RWPE1 (cell line): ENCODE data around the gene MIER1.

Experiments
- CTCF ChIA-PET: fragments of 350-600 bp; sonication (Branson Sonifier 250); formaldehyde crosslinking; extraction: SDS; loops from one replicate; lab custom pipeline; 2021; lab: Yijun Ruan, JAX
- POLR2A ChIA-PET: fragments of 400-600 bp; formaldehyde crosslinking; extraction: SDS; loops from one replicate; lab custom pipeline; 2020; ENCODE audit warnings: antibody characterized with exemption; ENCODE audit not compliant: low non-redundant PET; lab: Yijun Ruan, JAX
- DNase-seq: peaks from one replicate; pipeline ENCODE4 v3.0.0; 2012; ENCODE audit warnings: low spot score
- H3K27ac ChIP-seq: fragments of 450-650 bp; 2 replicates; pipeline ENCODE4 v1.5.1; 2017
- TF ChIP-seq, protein P1 (sequence below): fragments of 450-650 bp; conservative IDR thresholded peaks from 2 replicates; pipeline ENCODE4 v1.5.1; 2017; ENCODE audit warnings: low read depth, mild to moderate bottlenecking

Gene MIER1

DNA sequence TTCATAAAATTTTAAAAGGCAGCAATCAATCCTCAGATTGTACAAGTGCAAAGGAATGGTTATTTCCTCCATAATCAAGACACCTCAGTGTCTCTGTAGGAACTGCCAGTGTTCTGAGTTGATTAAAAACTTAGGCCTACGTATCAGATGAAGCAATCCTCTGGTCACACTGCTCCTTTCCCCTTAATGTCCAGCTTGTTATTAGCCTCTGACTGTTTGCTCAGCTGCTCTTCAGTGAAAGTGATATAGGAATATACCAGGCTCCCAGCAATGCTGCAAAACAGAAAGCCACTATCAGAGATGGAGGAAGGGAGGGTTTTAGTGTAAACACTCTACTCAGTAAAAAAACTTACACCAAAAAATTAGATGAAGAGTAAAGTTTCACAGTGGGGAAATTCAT, 79.4 kb downstream of the MIER1 start:
- no peak for DNase-seq
- H3K27ac ChIP-seq = no peak overlapping the region
- CTCF ChIA-PET = interaction anchor here (2.1 to 2.8 kb wide), 2 partner anchors 8 to 144 kb away, joined by 6 to 12 read pairs; no protein-coding TSS in a partner anchor
- TF ChIP-seq, protein P1, sequence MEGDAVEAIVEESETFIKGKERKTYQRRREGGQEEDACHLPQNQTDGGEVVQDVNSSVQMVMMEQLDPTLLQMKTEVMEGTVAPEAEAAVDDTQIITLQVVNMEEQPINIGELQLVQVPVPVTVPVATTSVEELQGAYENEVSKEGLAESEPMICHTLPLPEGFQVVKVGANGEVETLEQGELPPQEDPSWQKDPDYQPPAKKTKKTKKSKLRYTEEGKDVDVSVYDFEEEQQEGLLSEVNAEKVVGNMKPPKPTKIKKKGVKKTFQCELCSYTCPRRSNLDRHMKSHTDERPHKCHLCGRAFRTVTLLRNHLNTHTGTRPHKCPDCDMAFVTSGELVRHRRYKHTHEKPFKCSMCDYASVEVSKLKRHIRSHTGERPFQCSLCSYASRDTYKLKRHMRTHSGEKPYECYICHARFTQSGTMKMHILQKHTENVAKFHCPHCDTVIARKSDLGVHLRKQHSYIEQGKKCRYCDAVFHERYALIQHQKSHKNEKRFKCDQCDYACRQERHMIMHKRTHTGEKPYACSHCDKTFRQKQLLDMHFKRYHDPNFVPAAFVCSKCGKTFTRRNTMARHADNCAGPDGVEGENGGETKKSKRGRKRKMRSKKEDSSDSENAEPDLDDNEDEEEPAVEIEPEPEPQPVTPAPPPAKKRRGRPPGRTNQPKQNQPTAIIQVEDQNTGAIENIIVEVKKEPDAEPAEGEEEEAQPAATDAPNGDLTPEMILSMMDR = no peak
- POLR2A ChIA-PET = interaction anchor here (1.0 kb wide), 1 partner anchor 16 kb away, joined by 3 read pairs; no protein-coding TSS in a partner anchor

DNA sequence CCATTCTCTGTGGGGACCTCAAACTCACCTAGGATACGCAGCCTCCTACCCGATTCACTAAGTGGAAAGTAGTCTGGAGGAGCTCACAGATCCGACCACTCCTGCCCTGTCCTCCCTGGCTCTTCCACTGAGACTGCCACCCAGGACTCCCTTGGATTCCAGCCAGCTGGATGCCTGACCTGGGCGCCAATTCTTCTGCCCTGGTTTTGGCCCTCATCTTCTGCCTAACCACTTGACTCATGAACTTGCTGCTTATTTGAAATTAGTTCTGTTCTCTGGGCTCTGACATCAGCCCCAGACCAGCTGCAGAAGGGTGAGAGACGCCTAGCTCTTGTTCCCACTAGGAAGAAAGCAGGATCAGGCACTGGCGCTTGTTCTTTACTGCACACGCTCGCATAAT, 80.3 kb downstream of the MIER1 start:
- POLR2A ChIA-PET = no interaction called here
- DNase-seq = no peak
- CTCF ChIA-PET = interaction anchor here (2.1 to 2.8 kb wide), 2 partner anchors 9 to 143 kb away, joined by 6 to 12 read pairs; no protein-coding TSS in a partner anchor
- TF ChIP-seq, protein P1 = no peak
- no peak overlapping the region for H3K27ac ChIP-seq

DNA sequence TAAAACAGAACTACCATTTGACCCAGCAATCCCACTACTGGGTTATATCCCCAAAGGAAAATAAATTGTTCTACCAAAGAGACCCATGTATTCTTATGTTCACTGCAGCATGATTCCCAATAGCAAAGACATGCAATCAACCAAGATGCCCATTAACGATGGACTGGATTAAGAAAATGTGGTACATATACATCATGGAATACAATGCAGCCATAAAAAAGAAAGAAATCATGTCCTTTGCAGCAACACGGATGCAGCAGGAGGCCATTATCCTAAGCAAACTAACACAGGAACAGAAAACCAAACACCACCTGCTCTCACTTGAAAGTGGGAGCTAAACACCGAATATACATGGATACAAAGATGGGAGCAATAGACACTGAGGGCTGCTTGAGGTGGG, 85.0 kb downstream of the MIER1 start:
- no peak overlapping the region for H3K27ac ChIP-seq
- TF ChIP-seq, protein P1 = no peak
- CTCF ChIA-PET = no interaction called here
- POLR2A ChIA-PET = no interaction called here
- no peak for DNase-seq

DNA sequence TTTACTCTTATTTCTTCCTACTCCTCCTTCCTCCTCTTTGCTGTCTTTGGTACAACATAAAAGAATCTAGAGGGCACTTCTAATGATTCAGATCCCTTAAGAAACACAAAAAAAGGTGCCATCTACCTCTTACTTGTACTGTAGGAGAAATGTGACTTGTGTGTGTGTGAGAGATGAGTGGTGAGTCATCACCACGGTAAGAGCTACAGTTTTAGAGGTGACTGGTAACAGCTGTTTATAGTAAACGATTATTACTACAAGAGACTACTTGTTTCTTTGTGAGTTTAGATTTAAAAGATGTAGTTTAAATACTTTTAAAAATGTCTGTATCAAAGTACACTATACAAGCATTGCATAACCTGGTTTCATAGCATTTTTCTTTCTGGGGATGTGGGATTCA, 88.8 kb downstream of the MIER1 start:
- DNase-seq = peak; percentile 25
- ChIA-PET CTCF (no interaction called here), POLR2A (no interaction called here)
- TF ChIP-seq, protein P1 = no peak
- H3K27ac ChIP-seq = no peak overlapping the region

DNA sequence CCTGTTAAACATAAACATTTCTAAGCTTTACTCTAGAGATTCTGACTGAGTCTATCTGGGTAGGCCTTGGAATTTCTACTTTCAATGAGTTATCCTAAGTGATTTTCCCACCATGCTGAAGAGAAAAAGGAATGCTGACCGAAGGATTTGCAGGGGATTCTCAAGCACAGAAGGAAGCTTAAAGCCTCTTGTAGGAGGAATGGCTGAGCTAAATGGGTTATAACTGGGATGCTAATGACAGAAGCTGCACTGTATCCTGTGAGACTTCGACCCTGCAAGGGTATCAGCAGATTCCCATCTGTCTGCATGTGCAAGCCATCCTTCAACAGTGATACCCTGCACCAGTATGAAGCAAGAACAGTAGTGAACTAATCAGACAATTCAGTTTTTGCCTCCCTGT, 93.8 kb downstream of the MIER1 start:
- POLR2A ChIA-PET = no interaction called here
- DNase-seq = no peak
- H3K27ac ChIP-seq = no peak overlapping the region
- CTCF ChIA-PET = no interaction called here
- TF ChIP-seq, protein P1 = no peak

DNA sequence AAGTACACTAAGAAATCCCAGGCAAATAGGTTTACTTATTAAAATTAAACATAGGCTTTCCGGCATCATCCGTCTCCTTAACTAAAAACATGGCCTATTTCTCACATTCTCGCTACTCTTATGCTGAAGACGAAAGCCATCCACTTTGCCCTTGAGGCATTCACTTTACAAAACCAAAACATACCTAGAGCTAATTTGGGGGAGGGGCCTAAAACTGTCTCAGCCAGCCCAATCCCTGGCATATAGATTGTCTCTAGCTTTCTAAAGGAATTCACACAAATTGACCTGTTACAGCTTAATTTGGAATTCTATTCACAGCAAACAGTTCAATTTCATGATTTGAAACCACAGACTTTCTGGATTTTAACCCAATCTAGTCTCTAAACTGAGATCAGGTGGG, 94.3 kb downstream of the MIER1 start:
- TF ChIP-seq, protein P1 = no peak
- no peak for DNase-seq
- POLR2A ChIA-PET = no interaction called here
- no peak overlapping the region for H3K27ac ChIP-seq
- CTCF ChIA-PET = interaction anchor here (0.6 kb wide), 2 partner anchors 11 to 959 kb away, joined by 3 to 4 read pairs; no protein-coding TSS in a partner anchor
